NCI-H146 treated with DMSO at 0.1 percent for 48 hours (cell line): ENCODE data around the gene CCDC177.
A peak's percentile ranks its signal among the peaks of the same experiment; 100 is the strongest.
"Not testable (repeated sequence)": the region's sequence is repeated elsewhere in the genome, so short reads cannot be mapped to it uniquely, and the experiment has no call there.

Experiments used
- DNase-seq: peaks from one replicate; lab custom pipeline; 2025; ENCODE audit not compliant: unreplicated experiment; lab: John Stamatoyannopoulos, UW

Gene CCDC177

DNA sequence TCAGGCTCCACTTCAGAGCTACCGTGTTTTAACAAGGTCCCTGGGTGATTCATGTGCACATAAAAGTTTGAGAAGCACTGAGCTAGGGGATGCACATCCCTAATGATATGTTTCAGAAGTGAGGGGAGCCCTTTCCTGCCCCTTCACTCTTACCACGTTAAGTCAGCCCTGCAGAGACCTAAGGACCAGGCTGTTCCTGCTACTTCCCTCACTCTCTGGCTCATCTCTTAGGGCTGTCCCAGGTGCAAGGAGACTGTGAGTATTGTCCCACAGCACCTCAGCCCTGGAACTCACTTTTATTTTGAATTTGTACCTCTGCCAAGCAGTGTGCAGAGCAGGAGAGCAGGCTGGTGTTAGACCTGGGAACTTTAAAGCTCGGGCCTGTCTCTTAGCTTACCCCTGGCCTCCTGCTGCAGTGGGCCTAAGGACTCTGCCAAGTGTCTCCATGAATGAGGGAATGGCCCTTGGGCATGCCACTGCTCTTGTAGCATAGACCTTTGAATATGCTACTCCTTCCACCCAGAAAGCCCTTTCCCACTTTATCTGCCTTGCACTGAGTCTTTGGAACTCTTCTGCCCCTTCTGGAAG, 25.7 kb upstream of the CCDC177 start:
- DNase-seq: no peak

DNA sequence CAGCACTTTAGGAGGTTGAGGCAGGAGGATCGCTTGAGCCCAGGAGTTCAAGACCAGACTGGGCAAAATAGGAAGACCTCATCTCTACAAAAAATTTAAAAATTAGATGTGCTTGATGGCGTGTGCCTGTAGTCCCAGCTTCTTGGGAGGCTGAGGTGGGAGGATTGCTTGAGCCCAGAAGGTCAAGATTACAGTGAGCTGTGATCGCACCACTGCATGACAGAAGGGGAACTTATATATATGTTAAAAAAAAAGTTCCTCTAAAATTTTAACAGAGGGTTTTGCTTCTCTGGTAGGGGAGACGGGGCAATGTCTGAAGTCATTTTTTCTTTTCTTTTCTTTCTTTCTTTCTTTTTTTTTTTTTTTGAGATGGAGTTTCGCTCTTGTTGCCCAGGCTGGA, 24.8 kb upstream of the CCDC177 start:
- not testable (repeated sequence) for DNase-seq

GRCh38 chr14:69595336-69595735, 20.7 kb upstream of the CCDC177 start:
- no peak for DNase-seq

DNA sequence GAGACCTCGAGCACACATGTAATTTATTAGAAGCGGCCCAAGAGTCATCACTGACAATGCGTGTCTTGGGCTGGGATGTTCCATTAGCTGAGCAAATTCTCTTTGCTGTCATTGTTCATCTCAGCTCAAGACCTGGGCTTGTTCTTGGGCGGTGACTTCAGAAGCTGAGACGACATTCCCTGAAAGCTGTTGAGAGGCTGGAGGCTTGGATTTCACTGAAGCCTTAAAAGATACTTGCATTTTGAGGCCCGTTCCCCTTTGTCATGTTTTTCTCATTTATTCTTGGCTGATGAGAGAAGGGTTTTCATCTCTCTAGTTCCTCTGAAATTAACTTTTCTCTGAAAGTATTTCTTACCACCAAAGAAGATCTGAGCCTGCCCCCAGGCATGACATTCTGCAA, 20.2 kb upstream of the CCDC177 start:
- DNase-seq: no peak

DNA sequence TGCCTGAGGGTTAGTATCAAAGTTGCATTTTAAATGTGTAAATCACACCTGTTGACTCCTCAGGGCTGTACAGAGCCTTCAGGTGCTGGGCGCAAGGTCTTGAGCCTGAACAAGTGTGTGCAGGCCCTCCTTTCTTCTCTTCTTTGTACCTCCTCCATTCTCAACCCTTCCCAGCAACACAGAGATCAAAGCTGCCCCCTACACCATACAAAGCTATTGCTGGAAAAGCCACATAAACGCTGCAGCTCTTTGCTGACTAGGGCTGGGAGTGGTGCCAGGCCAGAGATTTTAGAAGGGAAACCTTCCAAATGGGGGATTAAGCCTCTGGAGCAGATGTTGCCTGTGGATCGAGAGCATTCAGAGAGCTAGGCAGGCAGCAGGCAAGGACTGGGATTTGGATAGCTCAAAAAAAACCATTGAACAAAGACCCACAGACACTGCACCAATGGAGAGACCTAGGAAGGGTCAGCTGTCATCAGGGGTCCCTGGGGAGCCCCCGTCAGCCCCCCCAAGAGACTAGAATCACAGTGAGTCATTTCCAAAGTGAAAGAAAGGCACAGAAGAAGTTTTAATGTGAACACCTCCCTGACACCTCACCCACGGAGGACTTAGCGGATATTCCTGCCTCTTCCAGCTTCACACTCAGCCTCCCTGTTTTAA, 18.5 kb upstream of the CCDC177 start:
- DNase-seq: no peak

- DNase-seq: no peak
These were observed 16.6 kb upstream of the CCDC177 start for GRCh38 chr14:69591317-69591716.

DNA sequence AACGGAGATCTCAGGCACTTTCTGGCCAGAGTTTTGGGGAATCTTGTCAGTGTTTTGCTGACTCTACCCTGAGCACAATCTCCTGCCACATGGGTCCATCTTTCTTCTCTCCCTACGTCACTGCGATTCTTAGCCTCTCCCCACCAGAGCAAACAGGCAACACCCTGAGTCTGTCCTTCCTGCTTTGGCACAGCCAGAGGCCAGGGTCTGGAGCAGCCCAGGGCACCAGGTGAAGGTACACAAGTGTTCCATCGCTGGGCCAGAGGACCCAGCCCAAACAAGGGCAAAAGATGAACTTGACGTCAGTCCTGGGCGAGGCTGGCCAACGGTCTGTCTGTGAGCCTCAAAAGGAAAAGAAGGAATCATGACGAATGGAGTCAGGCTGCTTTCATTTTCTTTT, 12.7 kb upstream of the CCDC177 start:
- DNase-seq: no peak

GRCh38 chr14:69586404-69586803, 11.7 kb upstream of the CCDC177 start:
- no peak for DNase-seq

GRCh38 chr14:69584389-69584788, 9.7 kb upstream of the CCDC177 start:
- no peak for DNase-seq

DNA sequence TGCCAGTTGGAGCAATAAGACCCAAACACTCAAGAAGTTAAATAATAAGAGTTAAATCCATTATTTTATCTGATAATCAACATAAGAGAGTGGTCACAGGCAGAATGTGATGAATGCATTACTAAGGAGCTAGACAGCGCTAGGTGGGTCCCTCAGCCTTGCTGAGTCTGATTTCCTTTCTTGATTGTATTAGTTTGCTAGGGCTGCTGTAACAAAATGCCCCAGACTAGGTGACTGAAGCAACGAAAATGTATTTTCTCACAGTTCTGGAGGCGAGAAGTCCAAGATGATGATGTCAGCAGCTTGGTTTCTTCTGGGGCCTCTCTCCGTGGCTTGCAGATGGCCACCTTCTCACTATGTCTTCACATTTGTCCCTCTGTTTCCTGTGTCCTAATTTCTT, 8.2 kb upstream of the CCDC177 start:
- no peak for DNase-seq

GRCh38 chr14:69582212-69582611, 7.5 kb upstream of the CCDC177 start:
- no peak for DNase-seq

DNA sequence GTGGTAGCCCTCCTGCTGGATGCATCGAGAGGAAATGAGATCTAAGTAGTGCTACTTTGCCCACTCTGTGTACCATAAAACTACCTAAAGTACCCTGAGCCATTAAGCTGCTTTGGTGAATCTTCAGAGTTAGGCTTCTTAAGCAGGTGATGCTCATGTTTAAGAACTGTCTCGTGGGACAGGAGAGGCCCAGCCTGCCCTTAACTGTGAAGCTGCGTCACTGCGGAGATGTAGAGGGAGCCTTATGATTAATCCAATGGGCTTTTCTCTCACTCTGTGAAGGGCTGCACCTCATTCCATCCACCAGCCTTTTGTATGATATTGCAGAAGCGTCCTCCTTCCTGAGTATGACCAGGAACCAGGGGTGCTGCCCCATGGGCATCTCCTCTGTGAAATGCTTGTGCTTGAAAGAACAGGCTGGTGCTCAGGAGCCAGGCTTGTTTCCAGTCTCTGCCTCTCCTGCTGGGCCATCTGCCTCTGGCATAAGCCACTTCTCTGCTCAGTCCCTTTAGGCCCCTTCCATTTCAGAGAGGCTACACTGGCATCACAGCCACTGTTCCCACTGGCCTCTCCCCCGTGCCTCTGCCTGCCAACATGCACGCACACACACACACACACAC, 6.8 kb upstream of the CCDC177 start:
- DNase-seq: no peak

DNA sequence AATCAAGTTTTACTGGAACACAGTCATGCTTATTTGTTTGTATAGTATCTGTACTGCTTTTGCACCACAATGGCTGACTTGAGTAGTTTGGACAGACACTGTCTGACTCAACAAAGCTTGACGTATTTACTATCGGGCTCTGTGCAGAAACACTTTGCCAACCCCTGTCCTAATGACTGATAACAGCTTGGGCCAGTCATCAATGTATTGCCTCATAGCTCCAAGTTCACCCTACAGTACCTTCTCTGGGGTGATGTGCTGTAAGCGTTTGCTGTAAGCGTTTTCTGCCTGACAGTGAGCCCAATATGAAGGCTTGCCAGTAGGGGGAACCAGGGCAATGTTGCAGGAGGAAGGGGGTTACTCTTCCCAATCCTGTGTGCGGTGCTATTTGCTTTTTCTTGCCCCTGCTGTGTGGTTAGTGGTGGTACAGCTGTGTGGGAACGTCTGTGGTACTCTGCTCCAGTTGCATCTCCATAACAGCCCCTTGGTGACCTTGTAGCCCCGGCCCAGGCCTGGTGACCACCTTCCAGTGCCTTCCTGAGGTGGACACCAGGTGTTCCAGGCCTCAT, 5.4 kb upstream of the CCDC177 start:
- DNase-seq: peak; percentile 57

DNA sequence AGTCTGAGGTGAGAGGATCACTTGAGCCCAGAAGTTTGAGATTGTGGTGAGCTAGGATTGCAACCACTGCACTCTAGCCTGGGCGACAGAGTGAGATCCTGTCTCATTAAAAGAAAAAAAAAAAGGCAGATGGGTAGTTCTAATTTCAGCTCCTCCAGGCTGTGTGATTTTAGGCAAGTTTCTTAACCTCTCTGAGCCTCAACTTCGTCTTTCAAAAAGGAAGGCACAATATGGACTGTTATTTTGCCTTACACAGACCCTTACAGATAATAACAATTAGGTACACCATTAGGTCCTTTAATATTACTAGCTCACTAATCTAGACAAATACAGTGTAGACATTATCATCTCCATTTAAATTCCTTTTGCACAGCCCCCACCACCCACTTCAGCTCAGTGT, 4.8 kb upstream of the CCDC177 start:
- DNase-seq: no peak

GRCh38 chr14:69574954-69575295, 254 bp upstream of the CCDC177 start:
- no peak for DNase-seq

GRCh38 chr14:69573831-69574262, 824 bp downstream of the CCDC177 start:
- DNase-seq: no peak

DNA sequence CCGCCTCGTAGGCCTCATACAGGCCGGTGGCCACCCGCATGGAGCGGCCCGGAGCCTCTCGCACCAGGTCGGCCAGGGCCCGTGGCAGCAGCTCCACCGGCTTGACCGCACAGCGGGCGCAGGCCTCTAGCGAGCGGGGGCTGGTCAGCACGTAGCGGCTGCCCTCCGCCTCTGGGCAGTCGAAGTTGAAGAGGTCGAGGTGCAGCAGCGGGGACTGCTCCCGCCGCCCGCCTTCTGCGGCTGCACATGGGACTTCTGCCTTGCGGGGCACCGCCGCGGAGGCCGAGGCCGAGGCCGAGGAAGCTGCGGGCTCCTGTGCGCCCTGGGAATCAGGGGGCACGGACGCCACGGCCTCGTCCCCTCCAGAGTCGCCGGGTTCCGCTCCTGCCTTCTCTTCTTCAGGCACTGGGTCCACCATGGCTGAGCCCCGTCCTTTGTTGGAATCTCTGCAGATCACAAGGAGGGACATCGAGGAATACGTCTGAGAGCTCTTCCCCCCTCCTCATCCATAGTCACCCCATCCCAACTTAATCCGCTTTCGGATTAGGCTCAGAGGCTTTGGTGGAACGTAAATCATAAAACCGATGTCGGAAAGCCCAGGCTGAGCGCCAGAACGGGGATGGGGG, 1.4 kb downstream of the CCDC177 start:
- DNase-seq: no peak

- no peak for DNase-seq
These were observed 1.9 kb downstream of the CCDC177 start for GRCh38 chr14:69572841-69573135.

GRCh38 chr14:69572030-69572840, 2.4 kb downstream of the CCDC177 start:
- DNase-seq: no peak

- DNase-seq: no peak
These were observed 3.1 kb downstream of the CCDC177 start for GRCh38 chr14:69571449-69572029.

DNA sequence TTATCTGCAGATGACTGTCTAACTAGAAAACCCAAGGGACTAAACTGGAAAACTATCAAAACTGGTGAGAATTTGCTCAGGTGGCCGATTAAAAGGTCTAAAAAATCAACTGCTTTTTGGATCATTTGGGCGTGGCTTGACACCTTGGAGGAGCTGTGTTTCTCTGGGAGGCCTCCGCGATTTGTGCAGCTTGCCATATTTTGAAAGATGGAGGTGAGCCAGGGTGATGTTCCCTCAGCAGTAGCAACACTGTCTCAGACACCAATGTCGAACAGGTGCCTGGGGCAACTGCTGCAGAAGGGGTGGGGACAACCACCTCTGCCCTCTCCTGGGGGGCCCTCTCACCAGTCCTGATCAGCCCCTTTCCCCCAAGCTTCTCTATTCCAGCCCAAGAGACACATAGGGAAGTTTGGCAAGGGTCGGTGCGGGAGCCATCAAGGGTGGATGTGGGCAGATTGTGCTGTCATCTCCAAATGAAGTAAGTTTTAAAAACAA, 3.8 kb downstream of the CCDC177 start:
- DNase-seq: no peak
